GM12878 (cell line): ENCODE data around the gene ATXN7L1.

ENCODE experiments used
- CEBPB ChIP-seq, 2 experiments: fragments of 150-350 bp in 1 of 2; IDR thresholded peaks; 2 replicates each; pipeline ENCODE4 v1.6.1; 2012 to 2014; ENCODE audit warnings: low read depth in 2 of 2, low read length in 2 of 2, borderline replicate concordance in 1 of 2, inconsistent platforms in 1 of 2
- CHD4 ChIP-seq: fragments of 200-600 bp; sonication (generic); IDR thresholded peaks from 2 replicates; pipeline ENCODE4 v1.6.1; 2016; ENCODE audit warnings: mild to moderate bottlenecking
- CTCF ChIP-seq, 3 experiments: IDR thresholded peaks in 2 of 3; conservative IDR thresholded peaks in 1 of 3; 2 replicates each; pipeline ENCODE4 v1.5.1; 2011; ENCODE audit warnings: low read depth in 3 of 3, low read length in 3 of 3, mild to moderate bottlenecking in 3 of 3, control low read depth in 2 of 3, moderate library complexity in 2 of 3, inconsistent platforms in 1 of 3, mixed read lengths in 1 of 3; ENCODE audit not compliant: control insufficient read depth in 2 of 3, insufficient read depth in 1 of 3; ENCODE audit errors: extremely low read depth in 1 of 3
- EP300 ChIP-seq, 2 experiments: fragments of 150-350 bp in 1 of 2; IDR thresholded peaks; 2 replicates each; pipeline ENCODE4 v1.6.1; 2011 to 2012; ENCODE audit warnings: low read depth in 2 of 2, low read length in 2 of 2, borderline replicate concordance in 1 of 2, improper control_type of control experiment in 1 of 2, inconsistent platforms in 1 of 2; ENCODE audit not compliant: control insufficient read depth in 1 of 2
- LARP7 ChIP-seq: fragments of 450-650 bp; IDR thresholded peaks from 2 replicates; pipeline ENCODE4 v1.6.1; 2017; ENCODE audit warnings: mild to moderate bottlenecking
- POLR2A ChIP-seq: IDR thresholded peaks from 2 replicates; pipeline ENCODE4 v1.6.1; 2011; ENCODE audit warnings: low read depth, mild to moderate bottlenecking, low read length
- POLR2AphosphoS5 ChIP-seq: IDR thresholded peaks from 2 replicates; pipeline ENCODE4 v1.6.1; 2011; ENCODE audit warnings: mild to moderate bottlenecking, low read length, inconsistent platforms
- RFX5 ChIP-seq: IDR thresholded peaks from 2 replicates; pipeline ENCODE4 v1.6.1; 2011; ENCODE audit warnings: low read depth, low read length, improper control_type of control experiment
- ZNF24 ChIP-seq: fragments of 450-650 bp; IDR thresholded peaks from 2 replicates; pipeline ENCODE4 v1.6.1; 2017; ENCODE audit warnings: antibody characterized with exemption, mild to moderate bottlenecking

GRCh38 chr7:105715528-105715927 is 160.9 kb downstream of the ATXN7L1 start:
- TF ChIP-seq ZNF24 (no peak), CHD4 (no peak), POLR2AphosphoS5 (no peak), CEBPB (IDR thresholded peaks at IDR 0.05; ENCODE audit: borderline replicate concordance in 1 of 2, low read depth in 2 of 2, low read length in 2 of 2) (no peak), CTCF (IDR thresholded peaks at IDR 0.05 in 2 of 3, conservative IDR thresholded peaks at IDR 0.05 in 1 of 3; ENCODE audit: control insufficient read depth in 2 of 3, extremely low read depth in 1 of 3, insufficient read depth in 1 of 3, low read depth in 3 of 3, low read length in 3 of 3) (no peak), EP300 (IDR thresholded peaks at IDR 0.05; ENCODE audit: borderline replicate concordance in 1 of 2, control insufficient read depth in 1 of 2, low read depth in 2 of 2, low read length in 2 of 2) (no peak), LARP7 (no peak), POLR2A (no peak), RFX5 (no peak)
